ENCODE results near the gene RPS26. TPM values are rescaled to one million over a fixed set of nuclear protein-coding genes. Genes with fewer than 3 reads are reported as not detected.

RPS26 gene
- total RNA-seq, 1 donor from 2014 or later, result 77.2 TPM

GRCh38 chr12:56017181-56017580 lies 24.5 kb upstream of the RPS26 start:
- intact Hi-C loops (cut with DNase I), result no loop called here
- no peak for DNase-seq
- Histone ChIP-seq H3K4me1 (peaks cover 19% of the 10 kb centered on the region), H3K36me3 (no peaks in the 10 kb centered on the region), H3K9me3 (no peaks in the 10 kb centered on the region), H3K4me3 (no peak overlapping the region), H3K27me3 (ENCODE audit: low read depth) (no peaks in the 10 kb centered on the region), H3K27ac (no peak overlapping the region)
- TF ChIP-seq CTCF (IDR thresholded peaks at IDR 0.05), result no peak
- ATAC-seq, result no peak

GRCh38 chr12:56018356-56018755 lies 23.4 kb upstream of the RPS26 start:
- Histone ChIP-seq H3K4me1 (peaks cover 22% of the 10 kb centered on the region), H3K4me3 (no peak overlapping the region), H3K27ac (no peak overlapping the region), H3K9me3 (no peaks in the 10 kb centered on the region), H3K27me3 (ENCODE audit: low read depth) (no peaks in the 10 kb centered on the region), H3K36me3 (no peaks in the 10 kb centered on the region)
- ATAC-seq (no peak), DNase-seq (no peak)
- TF ChIP-seq CTCF (IDR thresholded peaks at IDR 0.05), result no peak
- intact Hi-C loops (cut with DNase I), result no loop called here

- DNase-seq, result peak; percentile 67
- H3K4me1 ChIP-seq, result peaks cover 22% of the 10 kb centered on the region
- intact Hi-C loops (cut with DNase I), result no loop called here
- peak within 1 kb of the TSS; percentile 45 for H3K4me3 ChIP-seq
- H3K36me3 ChIP-seq, result peaks cover 6% of the 10 kb centered on the region
- H3K27ac ChIP-seq, result peak within 1 kb of the TSS; percentile 78
- H3K9me3 ChIP-seq, result no peaks in the 10 kb centered on the region
- no peaks in the 10 kb centered on the region for H3K27me3 ChIP-seq (ENCODE audit: low read depth)
- peak; percentile 70 to 83 for ATAC-seq
- TF ChIP-seq CTCF (IDR thresholded peaks at IDR 0.05), result no peak
These were observed 21.1 kb upstream of the RPS26 start, which contains the start of gene IKZF4 for GRCh38 chr12:56020423-56021184. Gene IKZF4 (plus strand): TSS chr12:56021043. CDS start chr12:56021494, 451 bp downstream.

GRCh38 chr12:56021889-56022497 lies 19.7 kb upstream of the RPS26 start:
- Histone ChIP-seq H3K27ac (peak overlapping the region; percentile 46), H3K36me3 (peaks cover 16% of the 10 kb centered on the region), H3K27me3 (ENCODE audit: low read depth) (no peaks in the 10 kb centered on the region), H3K9me3 (no peaks in the 10 kb centered on the region), H3K4me3 (peak overlapping the region; percentile 27), H3K4me1 (peaks cover 22% of the 10 kb centered on the region)
- TF ChIP-seq CTCF (IDR thresholded peaks at IDR 0.05), result no peak
- DNase-seq (no peak), ATAC-seq (no peak)
- intact Hi-C loops (cut with DNase I), result no loop called here

- no peak overlapping the region for H3K4me3 ChIP-seq
- no peaks in the 10 kb centered on the region for H3K27me3 ChIP-seq (ENCODE audit: low read depth)
- intact Hi-C loops (cut with DNase I), result no loop called here
These were observed 13.1 kb upstream of the RPS26 start for GRCh38 chr12:56028511-56029165.

More at GRCh38 chr12:56028511-56029165, 13.1 kb upstream of the RPS26 start:
- Histone ChIP-seq H3K4me1 (peaks cover 7% of the 10 kb centered on the region), H3K9me3 (no peaks in the 10 kb centered on the region), H3K27ac (no peak overlapping the region), H3K36me3 (peaks cover 56% of the 10 kb centered on the region)
- no peak for TF ChIP-seq CTCF (IDR thresholded peaks at IDR 0.05)
- no peak for DNase-seq
- ATAC-seq, result peak in 1 of 2 donors; percentile 35

Data from lower lobe of right lung (tissue), 2 donors.